H1 (cell line): Measurements from ENCODE around the gene ENKD1.

ENCODE experiments used
- CEBPB ChIP-seq: IDR thresholded peaks from 2 replicates; pipeline ENCODE4 v1.6.1; 2012; ENCODE audit warnings: low read depth, low read length
- CTCF ChIP-seq, 3 experiments: IDR thresholded peaks; 1 replicate in 2 of 3; 2 replicates in 1 of 3; pipeline versions ENCODE4 v1.5.1 to v1.6.1; 2011; ENCODE audit warnings: low read length in 3 of 3, mild to moderate bottlenecking in 3 of 3, inconsistent platforms in 2 of 3, low read depth in 1 of 3, moderate library complexity in 1 of 3; ENCODE audit not compliant: insufficient read depth in 1 of 3; ENCODE audit errors: control extremely low read depth in 1 of 3
- EZH2 ChIP-seq: fragments of 200-600 bp; sonication (generic); IDR thresholded peaks from 2 replicates; pipeline ENCODE4 v1.7.1; 2012; ENCODE audit warnings: low read depth, mild to moderate bottlenecking, moderate library complexity, low read length, inconsistent platforms; ENCODE audit not compliant: severe bottlenecking
- KDM1A ChIP-seq: fragments of 200-600, 300-600 bp; sonication (generic); IDR thresholded peaks from 2 replicates; pipeline ENCODE4 v1.7.1; 2016; ENCODE audit warnings: mild to moderate bottlenecking, low read length, borderline replicate concordance
- NRF1 ChIP-seq: IDR thresholded peaks from 2 replicates; pipeline ENCODE4 v1.6.1; 2011; ENCODE audit warnings: mild to moderate bottlenecking, low read depth, low read length, improper control_type of control experiment
- PHF8 ChIP-seq: fragments of 200-600 bp; sonication (generic); conservative IDR thresholded peaks from 2 replicates; pipeline ENCODE4 v1.7.1; 2012; ENCODE audit warnings: low read depth, mild to moderate bottlenecking, inconsistent platforms, low read length, moderate library complexity
- SP2 ChIP-seq: IDR thresholded peaks from 2 replicates; pipeline ENCODE4 v1.6.1; 2012; ENCODE audit warnings: mild to moderate bottlenecking, low read length, inconsistent platforms
- TAF7 ChIP-seq: optimal IDR thresholded peaks from 2 replicates; pipeline ENCODE3; 2011; ENCODE audit warnings: low read depth, mild to moderate bottlenecking, inconsistent platforms, low read length, moderate library complexity, borderline replicate concordance

- no peak for TF ChIP-seq CTCF (IDR thresholded peaks at IDR 0.05; ENCODE audit: control extremely low read depth in 1 of 3, insufficient read depth in 1 of 3, low read depth in 1 of 3, low read length in 3 of 3)
- no peak for TF ChIP-seq KDM1A
- TF ChIP-seq PHF8, result no peak
- TF ChIP-seq NRF1, result no peak
- TF ChIP-seq TAF7, result no peak
- TF ChIP-seq EZH2, result no peak
- no peak for TF ChIP-seq SP2
- TF ChIP-seq CEBPB, result no peak
These were observed 42.5 kb upstream of the ENKD1 start for GRCh38 chr16:67709050-67709449.
